ENCODE results near the gene MRPL2.

- no peak for TF ChIP-seq CTCF (IDR thresholded peaks at IDR 0.05)
- TF ChIP-seq POLR2A (IDR thresholded peaks at IDR 0.05): no peak
Observed at GRCh38 chr6:43060755-43061633, 1.8 kb upstream of the MRPL2 start.
